ENCODE results near the gene PRORP.

DNA sequence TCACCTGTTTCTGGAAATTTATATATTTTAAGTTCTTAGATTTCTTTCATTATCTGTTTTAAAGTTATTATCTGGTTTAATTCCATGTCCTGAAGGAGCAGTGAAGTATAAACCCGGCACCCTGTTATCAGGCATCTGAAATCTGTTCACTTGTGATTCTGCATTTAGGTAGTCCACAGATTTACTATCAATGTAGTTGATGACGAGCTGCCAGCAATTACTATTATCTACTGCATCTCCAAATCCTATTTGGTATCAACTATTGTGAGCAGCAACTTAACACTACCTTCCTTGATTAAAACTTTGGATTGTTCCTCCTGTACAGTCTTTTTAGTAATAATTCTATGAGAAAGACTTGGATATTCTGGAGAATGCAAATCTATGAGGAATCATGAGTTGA lies 36.1 kb downstream of the PRORP start:
- TF ChIP-seq CTCF (IDR thresholded peaks at IDR 0.05) (no peak), ZFX (IDR thresholded peaks at IDR 0.05; ENCODE audit: borderline replicate concordance) (no peak)
